Measurements from ENCODE around the gene CLEC19A. TPM values are rescaled to one million over a fixed set of nuclear protein-coding genes. Genes with fewer than 3 reads are reported as not detected.

The CLEC19A gene
- total RNA-seq, 1 experiment from 2014 or later = not detected

Other genes with a start within 250 kb of the CLEC19A start
- gene COQ7, start 218.1 kb upstream of the CLEC19A start, total RNA-seq (2014; rRNA removed; shearing (Covaris generic)) = 16.6 and 24.0 TPM in 2 replicates
- 17.8 and 26.0 TPM in 2 replicates for gene ITPRIPL2, start 171.8 kb upstream of the CLEC19A start, total RNA-seq (2014; rRNA removed; shearing (Covaris generic))
- 0.12 TPM in 1 of 2 replicates, not detected in the other for gene SYT17, start 117.5 kb upstream of the CLEC19A start, total RNA-seq (2014; rRNA removed; shearing (Covaris generic))
- gene TMC5, start 132.2 kb downstream of the CLEC19A start, total RNA-seq (2014; rRNA removed; shearing (Covaris generic)) = not detected in 2 replicates
- gene GDE1, start 236.4 kb downstream of the CLEC19A start, total RNA-seq (2014; rRNA removed; shearing (Covaris generic)) = 49.7 and 68.7 TPM in 2 replicates
- 20.4 and 22.9 TPM in 2 replicates for gene CCP110, start 238.2 kb downstream of the CLEC19A start, total RNA-seq (2014; rRNA removed; shearing (Covaris generic))

All from G401 (cell line).